ENCODE data around the gene OR10W1.

The OR10W1 gene, protein sequence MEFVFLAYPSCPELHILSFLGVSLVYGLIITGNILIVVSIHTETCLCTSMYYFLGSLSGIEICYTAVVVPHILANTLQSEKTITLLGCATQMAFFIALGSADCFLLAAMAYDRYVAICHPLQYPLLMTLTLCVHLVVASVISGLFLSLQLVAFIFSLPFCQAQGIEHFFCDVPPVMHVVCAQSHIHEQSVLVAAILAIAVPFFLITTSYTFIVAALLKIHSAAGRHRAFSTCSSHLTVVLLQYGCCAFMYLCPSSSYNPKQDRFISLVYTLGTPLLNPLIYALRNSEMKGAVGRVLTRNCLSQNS

DNA sequence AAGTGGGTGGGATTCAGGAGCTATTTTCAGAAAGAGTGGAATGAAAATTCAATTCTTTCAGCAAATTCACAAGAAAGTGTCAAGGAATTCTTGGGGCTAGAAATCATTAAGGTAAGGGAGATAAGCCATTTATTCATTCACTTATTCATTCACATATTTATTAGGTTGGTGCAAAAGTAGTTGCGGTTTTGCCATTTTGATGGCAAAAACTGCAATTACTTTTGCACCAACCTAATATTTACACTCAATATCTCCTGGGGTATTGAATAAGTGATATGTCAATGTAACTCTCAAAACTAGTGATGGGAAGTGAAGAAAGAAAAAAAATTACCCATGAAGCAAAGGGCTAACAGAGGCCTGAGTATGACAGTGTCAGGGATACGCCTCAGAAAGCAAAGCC lies at the start of gene OR10W1:
OR10W1 (minus strand) TSS at position 119 of the 400 bp plus-strand sequence. CDS start 402 bp downstream, outside the sequence.
- TF ChIP-seq, protein P1, sequence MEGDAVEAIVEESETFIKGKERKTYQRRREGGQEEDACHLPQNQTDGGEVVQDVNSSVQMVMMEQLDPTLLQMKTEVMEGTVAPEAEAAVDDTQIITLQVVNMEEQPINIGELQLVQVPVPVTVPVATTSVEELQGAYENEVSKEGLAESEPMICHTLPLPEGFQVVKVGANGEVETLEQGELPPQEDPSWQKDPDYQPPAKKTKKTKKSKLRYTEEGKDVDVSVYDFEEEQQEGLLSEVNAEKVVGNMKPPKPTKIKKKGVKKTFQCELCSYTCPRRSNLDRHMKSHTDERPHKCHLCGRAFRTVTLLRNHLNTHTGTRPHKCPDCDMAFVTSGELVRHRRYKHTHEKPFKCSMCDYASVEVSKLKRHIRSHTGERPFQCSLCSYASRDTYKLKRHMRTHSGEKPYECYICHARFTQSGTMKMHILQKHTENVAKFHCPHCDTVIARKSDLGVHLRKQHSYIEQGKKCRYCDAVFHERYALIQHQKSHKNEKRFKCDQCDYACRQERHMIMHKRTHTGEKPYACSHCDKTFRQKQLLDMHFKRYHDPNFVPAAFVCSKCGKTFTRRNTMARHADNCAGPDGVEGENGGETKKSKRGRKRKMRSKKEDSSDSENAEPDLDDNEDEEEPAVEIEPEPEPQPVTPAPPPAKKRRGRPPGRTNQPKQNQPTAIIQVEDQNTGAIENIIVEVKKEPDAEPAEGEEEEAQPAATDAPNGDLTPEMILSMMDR (IDR thresholded peaks at IDR 0.05; ENCODE audit: insufficient read depth, missing control alignments) = no peak
- no peak for FAIRE-seq
- DNase-seq (ENCODE audit: insufficient read length, low spot score) = no peak

DNA sequence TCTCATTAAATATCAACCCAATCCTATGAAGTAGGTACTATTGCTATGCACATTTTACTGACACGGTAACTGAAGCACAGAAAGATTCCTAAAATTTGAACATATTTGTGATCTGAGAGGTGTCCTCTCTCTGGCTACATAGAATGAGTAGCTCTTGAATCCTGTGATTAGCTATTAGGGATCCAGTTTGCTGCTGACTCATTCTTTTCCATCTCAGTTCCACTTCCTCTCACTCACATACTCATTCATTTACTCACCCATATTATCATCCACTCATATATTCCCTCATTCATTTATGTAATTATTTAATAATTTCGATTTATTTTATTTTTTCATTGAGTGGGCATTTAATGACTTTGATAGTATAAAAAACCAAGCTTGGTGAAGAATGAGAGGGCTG lies 48.1 kb upstream of the OR10W1 start:
- DNase-seq (ENCODE audit: insufficient read length, low spot score) (no peak), FAIRE-seq (no peak)
- TF ChIP-seq, protein P1 (IDR thresholded peaks at IDR 0.05; ENCODE audit: insufficient read depth, missing control alignments) = no peak

DNA sequence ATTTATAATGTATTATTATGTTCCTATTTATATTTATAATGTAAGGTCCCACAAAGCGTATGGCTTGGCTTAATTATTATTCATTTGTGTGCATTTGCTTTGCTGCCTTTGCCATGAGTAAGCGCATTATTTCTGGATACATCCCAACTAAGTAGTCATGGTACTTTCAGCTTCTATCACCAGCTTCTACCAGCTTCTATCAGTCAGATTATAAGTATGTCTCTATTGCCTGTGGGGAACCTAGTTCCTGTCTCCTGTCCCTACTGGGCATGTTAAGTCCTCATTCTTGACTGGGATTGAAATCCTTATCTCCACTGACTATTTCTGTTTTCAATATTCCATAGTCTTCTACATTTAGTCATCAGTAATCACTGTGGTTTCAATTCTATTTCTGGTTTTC lies 33.5 kb upstream of the OR10W1 start:
- FAIRE-seq (no peak), DNase-seq (ENCODE audit: insufficient read length, low spot score) (no peak)
- TF ChIP-seq, protein P1 (IDR thresholded peaks at IDR 0.05; ENCODE audit: insufficient read depth, missing control alignments) = no peak

DNA sequence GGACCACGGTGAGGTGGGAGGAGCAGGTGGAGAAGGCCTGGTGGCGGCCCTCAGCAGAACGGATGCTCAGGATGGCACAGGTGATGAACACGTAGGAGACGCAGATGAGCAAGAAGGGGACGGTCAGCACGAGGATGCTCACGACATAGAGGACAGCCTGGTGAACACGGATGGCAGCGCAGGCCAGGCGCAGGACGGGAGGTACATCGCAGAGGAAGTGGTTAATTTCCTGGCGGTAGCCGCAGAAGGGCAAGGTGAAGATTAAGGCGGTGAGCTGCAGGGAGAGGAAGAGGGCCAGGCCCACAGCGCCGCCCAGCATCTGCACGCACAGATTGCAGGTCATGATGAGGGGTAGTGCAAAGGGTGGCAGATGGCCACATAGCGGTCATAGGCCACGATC lies 24.0 kb upstream of the OR10W1 start:
- DNase-seq (ENCODE audit: insufficient read length, low spot score) (no peak), FAIRE-seq (no peak)
- TF ChIP-seq, protein P1 (IDR thresholded peaks at IDR 0.05; ENCODE audit: insufficient read depth, missing control alignments) = no peak

DNA sequence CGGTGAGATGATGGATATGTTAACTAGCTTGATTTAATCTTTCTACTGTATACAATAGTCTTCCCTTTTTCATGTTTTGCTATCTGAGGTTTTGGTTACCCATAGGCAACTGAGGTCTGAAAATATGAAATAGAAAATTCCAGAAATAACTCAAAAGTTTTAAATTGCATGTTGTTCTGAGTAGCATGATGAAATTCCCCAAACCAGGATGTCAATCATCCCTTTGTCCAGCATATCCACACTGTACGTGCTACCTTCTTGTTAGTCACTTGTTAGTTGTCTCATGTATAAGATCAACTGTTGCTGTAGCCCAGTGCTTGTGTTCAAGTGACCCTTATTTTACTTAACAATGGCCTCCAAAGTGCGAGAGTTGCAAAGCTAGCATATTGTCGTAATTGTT lies 21.2 kb upstream of the OR10W1 start:
- FAIRE-seq (no peak), DNase-seq (ENCODE audit: insufficient read length, low spot score) (no peak)

DNA sequence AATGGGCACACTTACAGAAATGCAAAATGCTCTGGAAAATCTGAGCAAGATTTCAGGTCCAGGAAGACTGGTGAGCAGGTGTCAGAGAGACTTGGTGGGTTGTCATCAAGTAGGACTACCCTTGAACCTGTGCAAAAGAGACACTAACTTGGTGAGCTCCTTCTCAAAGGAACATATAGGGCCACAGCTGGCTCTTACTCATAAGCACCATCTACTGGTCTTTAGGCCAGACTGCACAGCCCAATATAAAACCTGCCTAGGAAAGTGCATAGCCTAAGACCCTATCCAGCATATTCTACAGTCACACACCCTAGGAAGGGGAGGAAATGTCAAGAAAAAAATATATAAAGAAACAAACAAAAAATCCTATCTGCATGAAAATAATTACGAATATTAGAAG lies 18.2 kb upstream of the OR10W1 start:
- DNase-seq (ENCODE audit: insufficient read length, low spot score) (no peak), FAIRE-seq (no peak)
- TF ChIP-seq, protein P1 (IDR thresholded peaks at IDR 0.05; ENCODE audit: insufficient read depth, missing control alignments) = peak; percentile 49

More for the DNA sequence above, 21.2 kb upstream of the OR10W1 start:
- TF ChIP-seq, protein P1 (IDR thresholded peaks at IDR 0.05; ENCODE audit: insufficient read depth, missing control alignments) = no peak

DNA sequence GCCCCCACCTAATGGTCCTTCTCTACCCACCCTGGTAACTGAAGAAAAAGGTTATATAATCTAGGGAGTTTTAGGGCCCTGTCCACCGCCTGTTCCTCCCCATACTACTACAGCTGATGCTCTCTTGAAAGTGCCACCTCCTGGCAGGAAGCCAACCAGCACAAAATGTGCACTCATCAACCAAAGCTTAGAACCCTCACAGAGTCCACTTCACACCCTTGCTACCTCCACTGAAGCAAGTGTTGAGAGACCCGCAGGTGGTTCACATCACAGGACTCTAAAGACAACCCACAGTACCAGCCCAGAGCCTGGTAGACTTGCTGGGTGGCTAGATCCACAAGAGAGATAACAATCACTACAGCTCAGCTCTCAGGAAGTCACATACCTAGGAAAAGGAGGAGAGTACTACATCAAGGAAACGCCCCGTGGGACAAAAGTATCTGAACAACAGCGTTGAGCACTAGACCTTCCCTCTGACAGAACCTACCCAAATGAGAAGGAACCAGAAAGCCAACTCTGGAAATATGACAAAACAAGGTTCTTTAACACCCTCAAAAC lies 17.5 kb upstream of the OR10W1 start:
- TF ChIP-seq, protein P1 (IDR thresholded peaks at IDR 0.05; ENCODE audit: insufficient read depth, missing control alignments) = no peak
- FAIRE-seq = no peak
- no peak for DNase-seq (ENCODE audit: insufficient read length, low spot score)

Measured in D721Med (cell line).